ENCODE measurements around the gene ASAP3. TPM values are rescaled to one million over a fixed set of nuclear protein-coding genes. Genes with fewer than 3 reads are reported as not detected.

ASAP3 gene
- total and polyA plus RNA-seq, 2 experiments from 2014 or later: 28.8 to 45.1 TPM

- DNase-seq (ENCODE audit: low spot score): no peak
- Histone ChIP-seq H4K20me1 (ENCODE audit: insufficient read depth, poor library complexity, severe bottlenecking) (no peaks in the 10 kb centered on the region), H3K9me2 (replicated peaks; ENCODE audit: insufficient read depth) (no peaks in the 10 kb centered on the region), H3K36me3 (replicated peaks; ENCODE audit: insufficient read depth, low read depth) (no peaks in the 10 kb centered on the region), H3K27ac (no peak overlapping the region), H3K27me3 (no peaks in the 10 kb centered on the region), H3K79me2 (no peaks in the 10 kb centered on the region), H3K4me3 (no peak overlapping the region), H3K4me1 (ENCODE audit: insufficient read depth) (peaks cover 18% of the 10 kb centered on the region), H2AFZ (no peak overlapping the region), H3K9me3 (ENCODE audit: low read depth) (no peaks in the 10 kb centered on the region), H3K4me2 (no peak overlapping the region)
- 78% methylated on average over 6 of the region's 6 CpGs for WGBS (ENCODE audit: low lambda C conversion rate, missing lambda C conversion rate)
- TF ChIP-seq, protein P1, sequence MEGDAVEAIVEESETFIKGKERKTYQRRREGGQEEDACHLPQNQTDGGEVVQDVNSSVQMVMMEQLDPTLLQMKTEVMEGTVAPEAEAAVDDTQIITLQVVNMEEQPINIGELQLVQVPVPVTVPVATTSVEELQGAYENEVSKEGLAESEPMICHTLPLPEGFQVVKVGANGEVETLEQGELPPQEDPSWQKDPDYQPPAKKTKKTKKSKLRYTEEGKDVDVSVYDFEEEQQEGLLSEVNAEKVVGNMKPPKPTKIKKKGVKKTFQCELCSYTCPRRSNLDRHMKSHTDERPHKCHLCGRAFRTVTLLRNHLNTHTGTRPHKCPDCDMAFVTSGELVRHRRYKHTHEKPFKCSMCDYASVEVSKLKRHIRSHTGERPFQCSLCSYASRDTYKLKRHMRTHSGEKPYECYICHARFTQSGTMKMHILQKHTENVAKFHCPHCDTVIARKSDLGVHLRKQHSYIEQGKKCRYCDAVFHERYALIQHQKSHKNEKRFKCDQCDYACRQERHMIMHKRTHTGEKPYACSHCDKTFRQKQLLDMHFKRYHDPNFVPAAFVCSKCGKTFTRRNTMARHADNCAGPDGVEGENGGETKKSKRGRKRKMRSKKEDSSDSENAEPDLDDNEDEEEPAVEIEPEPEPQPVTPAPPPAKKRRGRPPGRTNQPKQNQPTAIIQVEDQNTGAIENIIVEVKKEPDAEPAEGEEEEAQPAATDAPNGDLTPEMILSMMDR (IDR thresholded peaks at IDR 0.05; ENCODE audit: poor library complexity): no peak
- TF ChIP-seq EZH2 (IDR thresholded peaks at IDR 0.05; ENCODE audit: borderline replicate concordance): no peak
- no peak for TF ChIP-seq EZH2phosphoT487 (IDR thresholded peaks at IDR 0.05; ENCODE audit: low read depth, severe bottlenecking, unreplicated experiment)
These were observed 82.7 kb downstream of the ASAP3 start for GRCh38 chr1:23401313-23401712.

DNA sequence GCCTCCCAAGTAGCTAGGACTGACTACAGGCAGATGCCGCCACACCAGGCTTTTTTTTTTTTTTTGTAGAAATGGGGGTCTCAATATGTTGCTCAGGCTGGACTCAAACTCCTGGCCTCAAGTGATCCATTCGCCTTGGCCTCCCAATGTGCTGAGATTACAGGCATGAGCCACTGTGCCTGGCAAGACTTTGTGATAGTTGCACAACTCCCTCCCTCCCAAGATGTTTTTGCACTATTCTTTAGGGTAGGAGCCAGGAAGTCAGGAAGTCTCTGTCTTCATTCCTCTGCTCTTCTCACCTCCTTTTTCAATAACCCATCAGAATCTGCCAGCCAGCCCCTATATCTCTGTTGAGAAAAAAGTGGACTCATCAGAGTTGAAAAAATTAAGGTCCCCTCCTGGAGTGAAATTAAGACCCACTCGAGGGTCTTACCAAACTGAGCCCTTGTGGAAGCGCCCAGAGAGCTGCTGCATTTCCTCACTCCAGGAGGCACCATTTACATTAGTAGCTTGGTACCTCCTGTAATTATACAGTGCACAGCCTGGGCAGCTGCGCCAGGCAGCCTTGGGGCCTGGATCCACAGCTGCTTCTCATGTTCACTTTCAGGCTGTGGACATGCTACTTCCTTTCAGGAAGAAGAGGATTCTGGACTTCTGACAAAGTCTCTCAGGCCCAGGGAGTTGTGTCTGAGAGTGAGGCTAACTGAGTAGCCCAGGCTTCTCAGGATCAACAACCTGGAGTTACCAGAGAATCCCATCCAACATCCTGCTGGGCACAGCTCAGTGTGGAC, 83.5 kb downstream of the ASAP3 start:
- no peaks in the 10 kb centered on the region for H3K79me2 ChIP-seq
- no peak overlapping the region for H3K27ac ChIP-seq
- no peaks in the 10 kb centered on the region for H4K20me1 ChIP-seq (ENCODE audit: insufficient read depth, poor library complexity, severe bottlenecking)
- H3K27me3 ChIP-seq: no peaks in the 10 kb centered on the region
- H2AFZ ChIP-seq: no peak overlapping the region
- no peaks in the 10 kb centered on the region for H3K36me3 ChIP-seq (replicated peaks; ENCODE audit: insufficient read depth, low read depth)
- H3K9me2 ChIP-seq (replicated peaks; ENCODE audit: insufficient read depth): no peaks in the 10 kb centered on the region
- TF ChIP-seq, protein P1 (IDR thresholded peaks at IDR 0.05; ENCODE audit: poor library complexity): no peak
- TF ChIP-seq EZH2phosphoT487 (IDR thresholded peaks at IDR 0.05; ENCODE audit: low read depth, severe bottlenecking, unreplicated experiment) (no peak), EZH2 (IDR thresholded peaks at IDR 0.05; ENCODE audit: borderline replicate concordance) (no peak)
- no peak overlapping the region for H3K4me2 ChIP-seq
- H3K4me1 ChIP-seq (ENCODE audit: insufficient read depth): peaks cover 18% of the 10 kb centered on the region
- 93% methylated on average over 5 of the region's 5 CpGs for WGBS (ENCODE audit: low lambda C conversion rate, missing lambda C conversion rate)
- no peaks in the 10 kb centered on the region for H3K9me3 ChIP-seq (ENCODE audit: low read depth)
- DNase-seq (ENCODE audit: low spot score): no peak
- H3K4me3 ChIP-seq: no peak overlapping the region

GRCh38 chr1:23399229-23399628, 84.8 kb downstream of the ASAP3 start:
- 100% methylated on average over 1 of the region's 1 CpG for WGBS (ENCODE audit: low lambda C conversion rate, missing lambda C conversion rate)
- no peak for DNase-seq (ENCODE audit: low spot score)
- peaks cover 20% of the 10 kb centered on the region for H3K4me1 ChIP-seq (ENCODE audit: insufficient read depth)
- H3K4me3 ChIP-seq: no peak overlapping the region
- H3K9me3 ChIP-seq (ENCODE audit: low read depth): no peaks in the 10 kb centered on the region
- H2AFZ ChIP-seq: no peak overlapping the region
- no peaks in the 10 kb centered on the region for H3K79me2 ChIP-seq
- no peaks in the 10 kb centered on the region for H3K36me3 ChIP-seq (replicated peaks; ENCODE audit: insufficient read depth, low read depth)
- H3K27ac ChIP-seq: no peak overlapping the region
- no peak overlapping the region for H3K4me2 ChIP-seq
- no peaks in the 10 kb centered on the region for H3K9me2 ChIP-seq (replicated peaks; ENCODE audit: insufficient read depth)
- TF ChIP-seq, protein P1 (IDR thresholded peaks at IDR 0.05; ENCODE audit: poor library complexity): no peak
- TF ChIP-seq EZH2 (IDR thresholded peaks at IDR 0.05; ENCODE audit: borderline replicate concordance) (no peak), EZH2phosphoT487 (IDR thresholded peaks at IDR 0.05; ENCODE audit: low read depth, severe bottlenecking, unreplicated experiment) (no peak)
- no peaks in the 10 kb centered on the region for H4K20me1 ChIP-seq (ENCODE audit: insufficient read depth, poor library complexity, severe bottlenecking)
- H3K27me3 ChIP-seq: no peaks in the 10 kb centered on the region

Data from hepatocyte (in vitro differentiated cells).